GM12872 (cell line): ENCODE data around the gene WDR27.

Experiments
- CTCF ChIP-seq: IDR thresholded peaks from 3 replicates; pipeline ENCODE4 v1.5.1; 2011; ENCODE audit warnings: low read depth, mild to moderate bottlenecking, low read length, moderate library complexity; ENCODE audit not compliant: insufficient read depth

Gene WDR27

GRCh38 chr6:169575821-169576220, 126.0 kb downstream of the WDR27 start:
- no peak for TF ChIP-seq CTCF

- no peak for TF ChIP-seq CTCF
Observed at GRCh38 chr6:169575365-169575764, 126.5 kb downstream of the WDR27 start.

GRCh38 chr6:169574420-169574819, 127.4 kb downstream of the WDR27 start:
- TF ChIP-seq CTCF: no peak

- TF ChIP-seq CTCF: no peak
Observed at GRCh38 chr6:169573883-169574282, 127.9 kb downstream of the WDR27 start.

GRCh38 chr6:169571123-169571962, 130.5 kb downstream of the WDR27 start:
- no peak for TF ChIP-seq CTCF

GRCh38 chr6:169568314-169569087, 133.3 kb downstream of the WDR27 start:
- TF ChIP-seq CTCF: no peak

GRCh38 chr6:169567819-169568218, 134.0 kb downstream of the WDR27 start:
- no peak for TF ChIP-seq CTCF
